Peyer's patch (tissue), 4 donors: Measurements from ENCODE around the gene FHL1. TPM values are rescaled to one million over a fixed set of nuclear protein-coding genes. Genes with fewer than 3 reads are reported as not detected.

Experiments
- DNase-seq, 3 donors: peaks; one replicate each; pipeline ENCODE4 v3.0.0-alpha.2; 2017 to 2019
- H3K27ac ChIP-seq, 4 donors: fragments of 200-600 bp; sonication (generic); one replicate each; pipeline ENCODE4 v1.5.1; 2016 to 2019
- H3K27me3 ChIP-seq, 2 donors: fragments of 200-600 bp; sonication (generic); one replicate each; pipeline ENCODE4 v1.5.1; 2019
- H3K36me3 ChIP-seq, 3 donors: fragments of 200-600 bp; sonication (generic); one replicate each; pipeline ENCODE4 v1.5.1; 2016 to 2019
- H3K4me1 ChIP-seq, 4 donors: fragments of 200-600 bp; sonication (generic); one replicate each; pipeline ENCODE4 v1.5.1; 2016 to 2019
- H3K4me3 ChIP-seq, 4 donors: fragments of 200-600 bp; sonication (generic); 1 replicate in 3 of 4; 2 replicates in 1 of 4; pipeline ENCODE4 v1.5.1; 2016 to 2019; ENCODE audit warnings: mild to moderate bottlenecking in 1 of 4
- H3K9me3 ChIP-seq, 4 donors: fragments of 200-600 bp; sonication (generic); one replicate each; pipeline ENCODE4 v1.5.1; 2016 to 2019; ENCODE audit warnings: mild to moderate bottlenecking in 1 of 4
- CTCF ChIP-seq, 6 experiments: fragments of 450-650 bp in 4 of 6; fragments of 200-600 bp in 2 of 6; sonication (generic) in 1 of 6; IDR thresholded peaks; one replicate each; pipeline ENCODE4 v1.5.1; 2017 to 2019; ENCODE audit warnings: antibody characterized with exemption in 6 of 6, mild to moderate bottlenecking in 3 of 6, moderate library complexity in 1 of 6
- POLR2A ChIP-seq, 2 donors: fragments of 450-650 bp; IDR thresholded peaks; one replicate each; pipeline ENCODE4 v1.5.1; 2017; ENCODE audit warnings: antibody characterized with exemption in 2 of 2, mild to moderate bottlenecking in 2 of 2, moderate library complexity in 2 of 2
- total RNA-seq, 4 donors: library from RNA; depleted of rRNA; stranded (reverse); fragments of >200 nt; gene quantifications; one replicate each; pipeline ENCODE4 v1.1.0, GENCODE V29; 2016

Gene FHL1
- total RNA-seq, 4 donors from 2014 or later, result 33.8 to 302 (median 120) TPM

DNA sequence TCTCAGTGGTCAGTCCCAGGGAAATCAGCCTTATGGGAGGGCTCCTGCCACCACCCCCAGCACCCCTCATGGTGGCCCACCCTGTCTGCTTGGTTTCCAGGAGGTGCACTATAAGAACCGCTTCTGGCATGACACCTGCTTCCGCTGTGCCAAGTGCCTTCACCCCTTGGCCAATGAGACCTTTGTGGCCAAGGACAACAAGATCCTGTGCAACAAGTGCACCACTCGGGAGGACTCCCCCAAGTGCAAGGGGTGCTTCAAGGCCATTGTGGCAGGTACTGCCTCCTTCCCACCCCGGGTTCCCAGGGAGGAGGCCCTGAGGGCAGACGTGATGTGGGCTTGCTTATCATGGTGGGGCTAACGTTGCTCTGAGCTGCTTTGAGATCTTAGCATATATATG is 59.6 kb downstream of the FHL1 start:
- TF ChIP-seq POLR2A (IDR thresholded peaks at IDR 0.05) (no peak), CTCF (IDR thresholded peaks at IDR 0.05) (no peak)
- H3K27ac ChIP-seq, result peak overlapping the region in 2 of 4 donors; percentile 58 to 75
- DNase-seq, result no peak
- H3K9me3 ChIP-seq, result no peaks in the 10 kb centered on the region
- no peaks in the 10 kb centered on the region for H3K27me3 ChIP-seq
- peaks cover 0 to 12% (median 0%) of the 10 kb centered on the region in 4 donors for H3K4me1 ChIP-seq
- H3K36me3 ChIP-seq, result peaks cover 0 to 4% (median 0%) of the 10 kb centered on the region in 3 donors
- H3K4me3 ChIP-seq, result peak overlapping the region in 1 of 4 donors; percentile 34

GRCh38 chrX:136207546-136207945 is 60.2 kb downstream of the FHL1 start:
- peak overlapping the region in 3 of 4 donors; percentile 17 to 75 (median 58) for H3K27ac ChIP-seq
- peak overlapping the region in 1 of 4 donors; percentile 16 for H3K4me3 ChIP-seq
- no peaks in the 10 kb centered on the region for H3K9me3 ChIP-seq
- H3K4me1 ChIP-seq, result peaks cover 0 to 12% (median 0%) of the 10 kb centered on the region in 4 donors
- peaks cover 0 to 4% (median 0%) of the 10 kb centered on the region in 3 donors for H3K36me3 ChIP-seq
- DNase-seq, result no peak
- no peaks in the 10 kb centered on the region for H3K27me3 ChIP-seq
- no peak for TF ChIP-seq CTCF (IDR thresholded peaks at IDR 0.05)
- TF ChIP-seq POLR2A (IDR thresholded peaks at IDR 0.05), result no peak

DNA sequence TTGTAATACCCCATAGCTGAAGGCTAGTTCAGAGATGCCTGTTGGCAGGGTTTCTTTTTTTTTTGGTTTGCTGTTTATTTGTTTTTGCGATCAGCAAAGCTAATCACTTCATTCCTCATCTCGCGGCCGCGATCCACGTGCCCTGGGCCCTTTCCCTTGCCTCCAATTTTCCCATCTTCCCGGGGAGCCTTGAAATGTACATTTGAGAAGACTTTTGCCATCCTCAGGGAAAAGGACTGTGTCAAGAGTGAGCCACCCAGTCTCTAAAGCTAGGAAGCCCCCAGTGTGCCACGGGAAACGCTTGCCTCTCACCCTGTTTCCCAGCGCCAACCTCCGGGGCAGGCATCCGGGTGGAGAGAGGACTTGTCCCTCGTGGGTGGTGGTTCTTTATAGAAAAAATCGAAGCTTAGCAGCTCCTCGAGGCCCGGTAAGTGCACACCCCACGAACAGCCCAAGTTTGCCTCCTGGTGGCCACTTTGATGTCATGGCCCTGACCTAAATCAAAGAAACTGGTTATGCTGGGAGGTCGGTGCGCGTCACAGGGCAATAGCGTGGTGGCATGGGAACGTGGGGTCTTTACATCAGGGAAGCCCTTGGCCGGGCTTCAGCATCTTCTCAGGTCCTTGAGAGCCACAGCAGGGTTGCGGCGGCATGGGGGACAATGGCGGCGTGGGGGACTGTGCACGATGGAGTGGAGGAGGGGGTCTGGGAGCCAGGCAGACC is 61.8 kb downstream of the FHL1 start:
- Histone ChIP-seq H3K4me3 (no peak overlapping the region), H3K36me3 (peaks cover 0 to 4% (median 0%) of the 10 kb centered on the region in 3 donors), H3K9me3 (no peaks in the 10 kb centered on the region), H3K27ac (peak overlapping the region in 3 of 4 donors; percentile 25 to 75 (median 42)), H3K27me3 (no peaks in the 10 kb centered on the region), H3K4me1 (peaks cover 0 to 10% (median 0%) of the 10 kb centered on the region in 4 donors)
- TF ChIP-seq CTCF (IDR thresholded peaks at IDR 0.05) (peak in 5 of 6 experiments; percentile 11 to 62 (median 57)), POLR2A (IDR thresholded peaks at IDR 0.05) (no peak)
- peak in 2 of 3 donors; percentile 63 to 67 for DNase-seq

DNA sequence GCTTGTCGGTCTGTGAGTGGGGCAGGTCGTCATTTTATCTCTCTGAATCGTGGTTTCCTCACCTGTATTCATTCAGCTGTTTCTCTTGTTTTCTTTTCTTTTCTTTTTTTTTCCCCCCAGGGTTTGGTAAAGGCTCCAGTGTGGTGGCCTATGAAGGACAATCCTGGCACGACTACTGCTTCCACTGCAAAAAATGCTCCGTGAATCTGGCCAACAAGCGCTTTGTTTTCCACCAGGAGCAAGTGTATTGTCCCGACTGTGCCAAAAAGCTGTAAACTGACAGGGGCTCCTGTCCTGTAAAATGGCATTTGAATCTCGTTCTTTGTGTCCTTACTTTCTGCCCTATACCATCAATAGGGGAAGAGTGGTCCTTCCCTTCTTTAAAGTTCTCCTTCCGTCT is 62.4 kb downstream of the FHL1 start:
- no peak overlapping the region for H3K4me3 ChIP-seq
- H3K36me3 ChIP-seq, result peaks cover 0 to 4% (median 0%) of the 10 kb centered on the region in 3 donors
- no peak for DNase-seq
- H3K9me3 ChIP-seq, result no peaks in the 10 kb centered on the region
- H3K27ac ChIP-seq, result peak overlapping the region in 1 of 4 donors; percentile 75
- H3K4me1 ChIP-seq, result peaks cover 0 to 4% (median 0%) of the 10 kb centered on the region in 4 donors
- no peaks in the 10 kb centered on the region for H3K27me3 ChIP-seq
- TF ChIP-seq CTCF (IDR thresholded peaks at IDR 0.05), result no peak
- TF ChIP-seq POLR2A (IDR thresholded peaks at IDR 0.05), result no peak

GRCh38 chrX:136210243-136210642 is 62.9 kb downstream of the FHL1 start:
- H3K4me3 ChIP-seq, result no peak overlapping the region
- DNase-seq, result peak in 1 of 3 donors; percentile 37
- TF ChIP-seq CTCF (IDR thresholded peaks at IDR 0.05) (no peak), POLR2A (IDR thresholded peaks at IDR 0.05) (no peak)
- H3K9me3 ChIP-seq, result no peaks in the 10 kb centered on the region
- no peaks in the 10 kb centered on the region for H3K27me3 ChIP-seq
- H3K4me1 ChIP-seq, result no peaks in the 10 kb centered on the region
- H3K27ac ChIP-seq, result peak overlapping the region in 1 of 4 donors; percentile 45
- peaks cover 0 to 4% (median 0%) of the 10 kb centered on the region in 3 donors for H3K36me3 ChIP-seq
